AG04449 (cell line): ENCODE measurements around the gene ZBTB7B.

Experiments used
- CTCF ChIA-PET: fragments of 350-600 bp; formaldehyde crosslinking; extraction: SDS; loops from one replicate; lab custom pipeline; 2021; ENCODE audit warnings: antibody characterized with exemption; lab: Yijun Ruan, JAX
- POLR2A ChIA-PET: fragments of 400-600, 350-600 bp; formaldehyde crosslinking; extraction: SDS; loops from one replicate; lab custom pipeline; 2020; ENCODE audit warnings: antibody characterized with exemption, inconsistent platforms; lab: Yijun Ruan, JAX
- DNase-seq: peaks from one replicate; pipeline ENCODE4 v3.0.0-alpha.2; 2010; ENCODE audit warnings: low read depth, low spot score
- H3K4me3 ChIP-seq: 2 replicates; pipeline ENCODE4 v1.5.1; 2011; ENCODE audit warnings: low read depth, mild to moderate bottlenecking, control low read depth, low read length
- TF ChIP-seq, protein P1 (sequence below): IDR thresholded peaks from one replicate; pipeline ENCODE4 v1.5.1; 2011; ENCODE audit warnings: mild to moderate bottlenecking, moderate library complexity, low read length, control low read depth, inconsistent platforms; ENCODE audit not compliant: insufficient read depth; ENCODE audit errors: missing control alignments

Gene ZBTB7B

DNA sequence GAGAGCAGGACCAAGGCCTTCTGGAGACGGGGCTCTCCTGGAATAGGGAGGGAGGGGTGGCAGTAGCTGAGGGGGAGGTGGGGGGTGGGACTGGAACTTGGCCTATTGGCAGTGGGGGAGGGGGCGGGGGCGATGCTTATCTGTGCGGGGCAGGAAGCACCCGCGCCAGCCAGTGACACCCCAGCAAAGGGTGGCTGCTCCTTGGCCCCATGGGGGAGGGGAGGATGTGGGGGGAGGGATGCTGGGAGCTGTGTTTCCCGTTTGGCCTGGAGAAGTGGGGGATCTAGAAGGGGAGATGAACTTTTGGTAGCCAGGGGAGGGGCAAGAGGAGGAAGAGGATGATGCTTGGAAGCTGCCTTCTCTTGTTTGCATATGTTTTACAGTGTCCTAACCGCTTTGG is 11.0 kb downstream of the ZBTB7B start:
- CTCF ChIA-PET = interaction anchor here (0.7 to 10.5 kb wide), 6 partner anchors 8 to 71 kb away, joined by 3 to 244 read pairs (median 3); partner anchors contain the start of genes LENEP, SHC1 and ZBTB7B
- no peak for DNase-seq
- no peak overlapping the region for H3K4me3 ChIP-seq
- POLR2A ChIA-PET = no interaction called here
- TF ChIP-seq, protein P1, sequence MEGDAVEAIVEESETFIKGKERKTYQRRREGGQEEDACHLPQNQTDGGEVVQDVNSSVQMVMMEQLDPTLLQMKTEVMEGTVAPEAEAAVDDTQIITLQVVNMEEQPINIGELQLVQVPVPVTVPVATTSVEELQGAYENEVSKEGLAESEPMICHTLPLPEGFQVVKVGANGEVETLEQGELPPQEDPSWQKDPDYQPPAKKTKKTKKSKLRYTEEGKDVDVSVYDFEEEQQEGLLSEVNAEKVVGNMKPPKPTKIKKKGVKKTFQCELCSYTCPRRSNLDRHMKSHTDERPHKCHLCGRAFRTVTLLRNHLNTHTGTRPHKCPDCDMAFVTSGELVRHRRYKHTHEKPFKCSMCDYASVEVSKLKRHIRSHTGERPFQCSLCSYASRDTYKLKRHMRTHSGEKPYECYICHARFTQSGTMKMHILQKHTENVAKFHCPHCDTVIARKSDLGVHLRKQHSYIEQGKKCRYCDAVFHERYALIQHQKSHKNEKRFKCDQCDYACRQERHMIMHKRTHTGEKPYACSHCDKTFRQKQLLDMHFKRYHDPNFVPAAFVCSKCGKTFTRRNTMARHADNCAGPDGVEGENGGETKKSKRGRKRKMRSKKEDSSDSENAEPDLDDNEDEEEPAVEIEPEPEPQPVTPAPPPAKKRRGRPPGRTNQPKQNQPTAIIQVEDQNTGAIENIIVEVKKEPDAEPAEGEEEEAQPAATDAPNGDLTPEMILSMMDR = no peak

DNA sequence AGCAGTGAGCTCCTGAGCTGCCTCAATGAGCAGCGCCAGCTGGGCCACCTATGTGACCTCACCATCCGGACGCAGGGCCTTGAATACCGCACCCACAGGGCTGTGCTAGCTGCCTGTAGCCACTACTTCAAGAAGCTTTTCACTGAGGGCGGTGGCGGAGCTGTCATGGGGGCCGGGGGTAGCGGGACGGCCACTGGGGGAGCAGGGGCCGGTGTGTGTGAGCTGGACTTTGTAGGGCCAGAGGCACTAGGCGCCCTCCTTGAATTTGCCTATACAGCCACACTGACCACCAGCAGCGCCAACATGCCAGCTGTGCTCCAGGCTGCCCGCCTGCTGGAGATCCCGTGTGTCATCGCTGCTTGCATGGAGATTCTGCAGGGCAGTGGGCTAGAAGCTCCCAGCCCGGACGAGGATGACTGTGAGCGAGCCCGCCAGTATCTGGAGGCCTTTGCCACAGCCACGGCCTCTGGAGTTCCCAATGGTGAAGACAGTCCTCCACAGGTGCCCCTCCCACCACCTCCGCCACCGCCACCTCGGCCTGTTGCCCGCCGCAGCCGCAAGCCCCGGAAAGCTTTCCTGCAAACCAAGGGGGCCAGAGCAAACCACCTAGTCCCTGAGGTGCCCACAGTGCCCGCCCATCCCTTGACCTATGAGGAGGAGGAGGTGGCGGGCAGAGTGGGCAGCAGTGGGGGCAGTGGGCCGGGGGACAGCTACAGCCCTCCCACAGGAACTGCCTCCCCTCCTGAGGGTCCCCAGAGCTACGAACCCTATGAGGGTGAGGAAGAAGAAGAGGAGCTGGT is 12.3 kb downstream of the ZBTB7B start:
- TF ChIP-seq, protein P1 = no peak
- CTCF ChIA-PET = interaction anchor here (1.0 to 10.5 kb wide), 9 partner anchors 14 to 75 kb away, joined by 3 to 244 read pairs (median 4); partner anchors contain the start of genes LENEP, PBXIP1, PYGO2 and ZBTB7B
- DNase-seq = no peak
- POLR2A ChIA-PET = interaction anchor here (0.8 to 1.1 kb wide), 2 partner anchors 53 to 70 kb away, joined by 4 to 5 read pairs; partner anchors contain the start of gene PYGO2
- no peak overlapping the region for H3K4me3 ChIP-seq

DNA sequence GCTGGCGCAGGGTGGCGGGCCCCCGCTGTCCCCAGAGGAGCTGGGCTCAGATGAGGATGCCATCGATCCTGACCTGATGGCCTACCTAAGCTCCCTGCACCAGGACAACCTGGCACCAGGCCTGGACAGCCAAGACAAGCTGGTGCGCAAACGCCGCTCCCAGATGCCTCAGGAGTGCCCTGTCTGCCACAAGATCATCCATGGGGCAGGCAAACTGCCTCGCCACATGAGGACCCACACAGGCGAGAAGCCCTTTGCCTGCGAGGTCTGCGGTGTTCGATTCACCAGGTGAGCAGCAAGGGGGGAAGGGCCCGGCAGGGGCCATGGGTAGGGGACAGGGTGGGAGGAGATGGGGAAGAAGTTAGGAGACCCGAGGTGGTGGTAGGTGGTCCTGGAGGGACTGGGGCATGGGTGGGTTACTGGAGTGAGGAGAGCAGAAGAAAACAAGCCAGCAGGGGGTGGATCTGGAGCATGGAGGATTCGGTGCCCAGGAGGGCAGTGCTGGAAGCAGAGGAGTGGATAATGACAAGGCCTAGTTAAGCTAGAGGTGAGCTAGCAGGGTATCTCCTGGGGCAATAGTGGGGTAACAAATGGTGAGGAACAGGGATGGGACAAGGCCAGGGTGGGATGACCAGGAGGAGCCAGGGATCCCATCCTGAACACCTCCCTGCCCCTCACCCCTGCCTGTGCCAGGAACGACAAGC is 13.1 kb downstream of the ZBTB7B start:
- ChIA-PET CTCF (interaction anchor here (0.6 to 10.5 kb wide), 16 partner anchors 12 to 346 kb away, joined by 3 to 244 read pairs (median 4); partner anchors contain the start of genes LENEP, PBXIP1, PYGO2 and ZBTB7B), POLR2A (interaction anchor here (0.8 kb wide), 1 partner anchor 54 kb away, joined by 5 read pairs; the partner anchor contains the start of gene PYGO2)
- no peak for DNase-seq
- TF ChIP-seq, protein P1 = no peak
- H3K4me3 ChIP-seq = no peak overlapping the region

DNA sequence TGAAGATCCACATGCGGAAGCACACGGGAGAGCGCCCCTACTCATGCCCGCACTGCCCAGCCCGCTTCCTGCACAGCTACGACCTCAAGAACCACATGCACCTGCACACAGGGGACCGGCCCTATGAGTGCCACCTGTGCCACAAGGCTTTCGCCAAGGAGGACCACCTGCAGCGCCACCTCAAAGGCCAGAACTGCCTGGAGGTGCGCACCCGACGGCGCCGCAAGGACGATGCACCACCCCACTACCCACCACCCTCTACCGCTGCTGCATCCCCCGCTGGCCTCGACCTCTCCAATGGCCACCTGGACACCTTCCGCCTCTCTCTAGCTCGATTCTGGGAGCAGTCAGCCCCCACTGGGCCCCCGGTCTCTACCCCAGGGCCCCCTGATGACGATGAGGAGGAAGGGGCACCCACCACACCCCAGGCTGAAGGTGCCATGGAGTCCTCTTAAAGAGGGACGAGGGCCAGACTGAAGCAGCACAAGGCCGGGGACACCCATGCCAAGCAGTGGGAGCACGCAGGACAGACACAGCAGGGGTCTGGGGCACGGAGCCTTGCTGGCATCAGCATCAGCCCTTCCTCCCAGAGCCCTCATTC is 13.7 kb downstream of the ZBTB7B start:
- no peak for DNase-seq
- ChIA-PET CTCF (interaction anchor here (0.9 to 10.5 kb wide), 23 partner anchors 12 to 553 kb away, joined by 3 to 244 read pairs (median 7); partner anchors contain the start of genes DCST1, DCST2, FLAD1 and LENEP), POLR2A (interaction anchor here (1.6 kb wide), 1 partner anchor 46 kb away, joined by 6 read pairs; the partner anchor contains the start of gene SHC1)
- TF ChIP-seq, protein P1 = no peak
- no peak overlapping the region for H3K4me3 ChIP-seq

DNA sequence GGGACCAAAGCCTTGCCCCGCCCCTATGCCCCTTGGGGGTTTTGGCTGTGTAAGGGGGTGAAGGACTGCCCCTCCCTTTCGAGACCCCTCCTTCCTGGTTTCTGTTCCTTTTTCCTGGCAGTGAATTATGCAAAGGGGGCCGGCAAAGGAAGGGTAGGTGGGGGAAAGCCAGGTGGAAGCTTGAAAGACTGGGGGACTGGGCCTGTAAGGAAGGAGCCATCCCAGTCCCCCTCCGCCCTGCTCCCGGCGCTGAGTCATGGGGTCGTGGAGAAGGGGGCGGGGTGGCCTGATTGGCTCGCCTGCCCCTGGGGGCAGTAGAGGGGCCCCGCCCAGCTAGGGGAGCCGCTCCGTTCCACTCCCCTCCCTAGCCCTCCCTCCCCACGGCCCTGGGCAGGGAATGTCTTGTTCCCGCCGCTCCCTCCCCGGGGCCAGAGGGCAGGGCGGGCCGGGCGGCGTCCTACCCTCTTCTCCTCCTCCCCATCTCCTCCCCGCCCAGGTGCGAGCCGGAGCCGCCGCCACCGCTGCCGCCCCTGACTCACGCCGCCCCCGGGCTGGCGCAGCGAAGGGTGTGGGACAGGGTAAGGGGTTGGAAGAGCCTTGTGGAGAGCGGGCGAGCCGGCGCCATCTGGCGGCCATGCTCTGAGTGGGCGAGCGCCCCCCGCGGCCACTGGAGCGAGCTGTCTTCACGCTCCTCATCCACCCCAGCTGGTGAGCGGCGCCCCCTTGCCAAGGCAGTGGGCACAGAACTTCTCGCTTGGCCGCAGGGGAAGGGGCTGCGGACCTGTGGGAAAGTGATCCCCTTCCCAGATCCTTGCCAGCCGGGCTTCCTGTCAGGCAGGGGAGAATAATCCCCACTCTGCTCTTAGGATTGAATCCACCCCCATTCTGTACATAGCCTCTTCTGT is 14.7 kb downstream of the ZBTB7B start:
- peak; percentile 14 for DNase-seq
- TF ChIP-seq, protein P1 = peak; percentile 100
- peak overlapping the region; percentile 43 for H3K4me3 ChIP-seq
- CTCF ChIA-PET = interaction anchor here (0.6 to 10.5 kb wide), 36 partner anchors 11 to 554 kb away, joined by 3 to 244 read pairs (median 4); partner anchors contain the start of genes ADAM15, DCST1, DCST2 and FLAD1
- POLR2A ChIA-PET = interaction anchor here (0.5 to 1.6 kb wide), 6 partner anchors 16 to 62 kb away, joined by 3 to 6 read pairs (median 4); partner anchors contain the start of genes PBXIP1, PYGO2 and SHC1
